ENCODE results near the gene SRL. TPM values are rescaled to one million over a fixed set of nuclear protein-coding genes. Genes with fewer than 3 reads are reported as not detected.

Gene SRL
- total RNA-seq, 2 experiments from 2014 or later: not detected

GRCh38 chr16:4203748-4204147 lies 38.1 kb downstream of the SRL start:
- POLR2A ChIA-PET: no interaction called here
- no peaks in the 10 kb centered on the region for H3K9me3 Mint-ChIP-seq
- intact Hi-C loops (cut with DNase I, micrococcal nuclease): no loop called here

GRCh38 chr16:4202615-4203345 lies 39.1 kb downstream of the SRL start:
- H3K36me3 ChIP-seq (ENCODE audit: insufficient read depth, low read length): no peaks in the 10 kb centered on the region
- DNase-seq (no peak), ATAC-seq (ENCODE audit: poor library complexity) (no peak)
- intact Hi-C loops (cut with DNase I, micrococcal nuclease): no loop called here
- H3K4me3 ChIP-seq (ENCODE audit: low read length): no peak overlapping the region
- no peak overlapping the region for H3K27ac ChIP-seq (ENCODE audit: low read depth in 1 of 2, low read length in 2 of 2)
- Mint-ChIP-seq H3K4me3 (no peak overlapping the region), H3K9me3 (no peaks in the 10 kb centered on the region), H3K27me3 (peaks cover 9% of the 10 kb centered on the region), H3K36me3 (ENCODE audit: low read depth) (no peaks in the 10 kb centered on the region), H3K27ac (no peak overlapping the region), H3K4me1 (ENCODE audit: low read depth) (peaks cover 9% of the 10 kb centered on the region)
- ChIA-PET CTCF (interaction anchor here (1.1 kb wide), 1 partner anchor 51 kb away, joined by 3 read pairs; no protein-coding TSS in a partner anchor), POLR2A (no interaction called here)
- TF ChIP-seq CTCF (IDR thresholded peaks at IDR 0.05): no peak
- peaks cover 25% of the 10 kb centered on the region for H3K4me1 ChIP-seq (ENCODE audit: insufficient read depth, low read length)
- H3K27me3 ChIP-seq (ENCODE audit: control insufficient read depth in 1 of 2, insufficient read depth in 2 of 2, low read length in 2 of 2): peaks cover 3 to 7% of the 10 kb centered on the region in 2 experiments
- H3K9me3 ChIP-seq (ENCODE audit: control insufficient read depth in 1 of 2, insufficient read depth in 1 of 2, low read length in 2 of 2): no peaks in the 10 kb centered on the region

More at GRCh38 chr16:4203748-4204147, 38.1 kb downstream of the SRL start:
- CTCF ChIA-PET: interaction anchor here (1.1 kb wide), 1 partner anchor 50 kb away, joined by 3 read pairs; no protein-coding TSS in a partner anchor
- Histone ChIP-seq H3K27me3 (ENCODE audit: control insufficient read depth in 1 of 2, insufficient read depth in 2 of 2, low read length in 2 of 2) (peaks cover 3 to 7% of the 10 kb centered on the region in 2 experiments), H3K4me3 (ENCODE audit: low read length) (no peak overlapping the region), H3K9me3 (ENCODE audit: control insufficient read depth in 1 of 2, insufficient read depth in 1 of 2, low read length in 2 of 2) (no peaks in the 10 kb centered on the region), H3K36me3 (ENCODE audit: insufficient read depth, low read length) (no peaks in the 10 kb centered on the region), H3K4me1 (ENCODE audit: insufficient read depth, low read length) (peaks cover 25% of the 10 kb centered on the region), H3K27ac (ENCODE audit: low read depth in 1 of 2, low read length in 2 of 2) (no peak overlapping the region)
- Mint-ChIP-seq H3K27me3 (peaks cover 14% of the 10 kb centered on the region), H3K27ac (no peak overlapping the region), H3K4me1 (ENCODE audit: low read depth) (peaks cover 9% of the 10 kb centered on the region), H3K36me3 (ENCODE audit: low read depth) (no peaks in the 10 kb centered on the region), H3K4me3 (no peak overlapping the region)
- no peak for TF ChIP-seq CTCF (IDR thresholded peaks at IDR 0.05)
- no peak for ATAC-seq (ENCODE audit: poor library complexity)
- DNase-seq: no peak

- Histone ChIP-seq H3K4me1 (ENCODE audit: insufficient read depth, low read length) (peaks cover 7% of the 10 kb centered on the region), H3K36me3 (ENCODE audit: insufficient read depth, low read length) (no peaks in the 10 kb centered on the region), H3K27ac (ENCODE audit: low read depth in 1 of 2, low read length in 2 of 2) (no peak overlapping the region), H3K4me3 (ENCODE audit: low read length) (no peak overlapping the region), H3K9me3 (ENCODE audit: control insufficient read depth in 1 of 2, insufficient read depth in 1 of 2, low read length in 2 of 2) (no peaks in the 10 kb centered on the region), H3K27me3 (ENCODE audit: control insufficient read depth in 1 of 2, insufficient read depth in 2 of 2, low read length in 2 of 2) (peaks cover 0 to 7% of the 10 kb centered on the region in 2 experiments)
- no peak overlapping the region for H3K4me3 Mint-ChIP-seq
- H3K36me3 Mint-ChIP-seq (ENCODE audit: low read depth): no peaks in the 10 kb centered on the region
- DNase-seq (no peak), ATAC-seq (ENCODE audit: poor library complexity) (no peak)
- POLR2A ChIA-PET: no interaction called here
- H3K4me1 Mint-ChIP-seq (ENCODE audit: low read depth): no peaks in the 10 kb centered on the region
- H3K27me3 Mint-ChIP-seq: peaks cover 9% of the 10 kb centered on the region
- no peak for TF ChIP-seq CTCF (IDR thresholded peaks at IDR 0.05)
- CTCF ChIA-PET: interaction anchor here (0.5 to 1.9 kb wide), 4 partner anchors 43 to 663 kb away, joined by 3 to 7 read pairs (median 3); no protein-coding TSS in a partner anchor
- no peaks in the 10 kb centered on the region for H3K9me3 Mint-ChIP-seq
- intact Hi-C loops (cut with DNase I, micrococcal nuclease): loop anchor here in 1 of 2 experiments (2.0 kb wide), 1 partner anchor 128 kb away; no protein-coding TSS in a partner anchor
- H3K27ac Mint-ChIP-seq: no peak overlapping the region
These were observed 41.1 kb downstream of the SRL start for GRCh38 chr16:4200781-4201137.
